ENCODE data around the gene ARHGAP28.

DNA sequence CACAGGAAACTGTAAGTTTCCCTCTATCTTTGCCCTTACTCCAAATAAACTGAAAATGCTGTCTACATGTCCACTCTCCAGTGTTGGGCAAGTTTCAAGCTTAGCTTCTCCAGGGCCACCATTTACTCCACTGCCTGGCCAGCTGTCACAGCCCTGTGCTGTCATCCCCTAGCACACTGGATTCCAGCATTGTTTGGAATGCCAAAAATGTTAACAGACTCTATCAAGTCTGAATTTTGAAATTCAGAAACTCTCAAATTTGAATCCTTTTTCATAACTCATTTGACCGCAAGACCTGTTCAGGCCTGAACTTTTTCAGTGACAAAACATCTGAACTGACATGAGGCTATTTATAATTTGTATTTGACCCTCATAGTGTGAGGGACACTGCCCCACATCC is 5.2 kb upstream of the ARHGAP28 start:
- TF ChIP-seq EZH2 (IDR thresholded peaks at IDR 0.05; ENCODE audit: insufficient read depth, poor library complexity, severe bottlenecking), result no peak
- TF ChIP-seq EZH2phosphoT487 (IDR thresholded peaks at IDR 0.05; ENCODE audit: insufficient read depth, low read depth), result no peak

Measured in GM23248 (cell line).